IMR-90 (cell line): Measurements from ENCODE around the gene ANO2. TPM values are rescaled to one million over a fixed set of nuclear protein-coding genes. Genes with fewer than 3 reads are reported as not detected.
A peak's percentile ranks its signal among the peaks of the same experiment; 100 is the strongest.

Source experiments
- ATAC-seq: fragments of 200-7000 bp; cut with Tn5 transposase; 2 replicates; pipeline ENCODE4 v1.9.1; 2020; ENCODE audit warnings: low read depth, mild to moderate bottlenecking, moderate library complexity
- BruUV-seq: library from RNA; stranded (reverse); fragments of 400-500 nt; replicated peaks from 2 replicates; lab custom pipeline; 2021; lab: Mats Ljungman, UMichigan
- CTCF ChIA-PET: fragments of 300-600 bp; formaldehyde crosslinking; extraction: SDS; loops from one replicate; lab custom pipeline; 2021; ENCODE audit warnings: antibody characterized with exemption; lab: Yijun Ruan, JAX
- POLR2A ChIA-PET: fragments of 300-600 bp; sonication (Branson Sonifier 250); formaldehyde crosslinking; loops from one replicate; lab custom pipeline; 2022; ENCODE audit warnings: antibody characterized with exemption; ENCODE audit not compliant: unreplicated experiment; lab: Charles Lee
- DNase-seq: peaks from one replicate; pipeline ENCODE4 v3.0.0; 2013
- H2AFZ ChIP-seq: replicated peaks from 2 replicates; pipeline ENCODE3; 2013; ENCODE audit warnings: low read length, mild to moderate bottlenecking; ENCODE audit not compliant: poor library complexity
- H2AK5ac ChIP-seq: 2 replicates; pipeline ENCODE4 v1.6.1; 2013; ENCODE audit warnings: low read depth, low read length, inconsistent platforms
- H2AK9ac ChIP-seq: replicated peaks from 2 replicates; pipeline ENCODE3; 2013; ENCODE audit warnings: mild to moderate bottlenecking, low read depth, low read length, moderate library complexity; ENCODE audit not compliant: poor library complexity
- H2BK120ac ChIP-seq: 2 replicates; pipeline ENCODE4 v1.6.1; 2013; ENCODE audit warnings: low read depth, low read length, inconsistent platforms
- H2BK15ac ChIP-seq: 3 replicates; pipeline ENCODE4 v1.6.1; 2013; ENCODE audit warnings: low read depth, low read length, inconsistent platforms
- H2BK20ac ChIP-seq: 2 replicates; pipeline ENCODE4 v1.6.1; 2013; ENCODE audit warnings: low read depth, mild to moderate bottlenecking, inconsistent platforms, low read length, moderate library complexity
- H2BK5ac ChIP-seq: 2 replicates; pipeline ENCODE4 v1.6.1; 2013; ENCODE audit warnings: mild to moderate bottlenecking, low read depth, low read length, inconsistent platforms; ENCODE audit not compliant: poor library complexity, severe bottlenecking
- H3K14ac ChIP-seq: replicated peaks from 2 replicates; pipeline ENCODE4 v1.6.1; 2013; ENCODE audit warnings: low read depth, low read length, inconsistent platforms
- H3K18ac ChIP-seq: 2 replicates; pipeline ENCODE4 v1.6.1; 2013; ENCODE audit warnings: low read depth, low read length, control low read depth
- H3K23ac ChIP-seq: 2 replicates; pipeline ENCODE4 v1.6.1; 2013; ENCODE audit warnings: low read depth, low read length, inconsistent platforms
- H3K27ac ChIP-seq: 2 replicates; pipeline ENCODE4 v1.5.1; 2013; ENCODE audit warnings: mild to moderate bottlenecking, control low read depth, low read length; ENCODE audit not compliant: insufficient read depth
- H3K27me3 ChIP-seq: 2 replicates; pipeline ENCODE4 v1.6.1; 2013; ENCODE audit warnings: low read length; ENCODE audit not compliant: control insufficient read depth, insufficient read depth
- H3K36me3 ChIP-seq: 2 replicates; pipeline ENCODE4 v1.6.1; 2013; ENCODE audit warnings: low read length, mixed read lengths; ENCODE audit not compliant: control insufficient read depth, insufficient read depth
- H3K4ac ChIP-seq: 2 replicates; pipeline ENCODE4 v1.6.1; 2013; ENCODE audit warnings: low read depth, low read length, inconsistent platforms
- H3K4me1 ChIP-seq: 2 replicates; pipeline ENCODE4 v1.6.1; 2013; ENCODE audit warnings: low read length, mixed read lengths; ENCODE audit not compliant: control insufficient read depth, insufficient read depth
- H3K4me2 ChIP-seq: 2 replicates; pipeline ENCODE4 v1.6.1; 2013; ENCODE audit warnings: low read depth, mild to moderate bottlenecking, control low read depth, low read length, moderate library complexity
- H3K4me3 ChIP-seq: 2 replicates; pipeline ENCODE4 v1.5.1; 2013; ENCODE audit warnings: low read depth, mild to moderate bottlenecking, control low read depth, low read length, moderate library complexity; ENCODE audit not compliant: insufficient read depth
- H3K56ac ChIP-seq: 2 replicates; pipeline ENCODE4 v1.6.1; 2013; ENCODE audit warnings: low read length, inconsistent platforms; ENCODE audit not compliant: insufficient read depth; ENCODE audit errors: extremely low read depth
- H3K79me1 ChIP-seq, 2 experiments: 2 replicates each; pipeline ENCODE4 v1.6.1; 2013; ENCODE audit warnings: low read length in 2 of 2, inconsistent platforms in 1 of 2, low read depth in 1 of 2
- H3K9ac ChIP-seq: 2 replicates; pipeline ENCODE4 v1.6.1; 2013; ENCODE audit warnings: low read depth, low read length, control low read depth
- H3K9me1 ChIP-seq: 2 replicates; pipeline ENCODE4 v1.6.1; 2013; ENCODE audit warnings: low read length, inconsistent platforms; ENCODE audit not compliant: insufficient read depth
- H3K9me3 ChIP-seq: 2 replicates; pipeline ENCODE4 v1.6.1; 2013; ENCODE audit warnings: low read length; ENCODE audit not compliant: control insufficient read depth, insufficient read depth
- H4K20me1 ChIP-seq: 2 replicates; pipeline ENCODE4 v1.6.1; 2013; ENCODE audit warnings: low read length, inconsistent platforms; ENCODE audit not compliant: insufficient read depth
- H4K5ac ChIP-seq: 2 replicates; pipeline ENCODE4 v1.6.1; 2013; ENCODE audit warnings: mild to moderate bottlenecking, low read depth, low read length, control low read depth
- H4K8ac ChIP-seq, 2 experiments: 2 replicates each; pipeline ENCODE4 v1.6.1; 2013; ENCODE audit warnings: low read depth in 2 of 2, low read length in 2 of 2, control low read depth in 1 of 2, inconsistent platforms in 1 of 2
- H4K91ac ChIP-seq: 2 replicates; pipeline ENCODE4 v1.6.1; 2013; ENCODE audit warnings: low read depth, low read length, inconsistent platforms; ENCODE audit not compliant: insufficient read depth
- BHLHE40 ChIP-seq: fragments of 150-350 bp; IDR thresholded peaks from 2 replicates; pipeline ENCODE4 v1.6.1; 2016; ENCODE audit warnings: mild to moderate bottlenecking, low read depth, low read length
- CEBPB ChIP-seq: IDR thresholded peaks from 2 replicates; pipeline ENCODE4 v1.6.1; 2012; ENCODE audit warnings: low read depth, low read length, improper control_type of control experiment
- CHD1 ChIP-seq: IDR thresholded peaks from 2 replicates; pipeline ENCODE4 v1.6.1; 2012; ENCODE audit warnings: low read depth, low read length, improper control_type of control experiment
- FOS ChIP-seq: fragments of 150-350 bp; IDR thresholded peaks from 2 replicates; pipeline ENCODE4 v1.6.1; 2016; ENCODE audit warnings: low read depth, low read length
- MAFK ChIP-seq: IDR thresholded peaks from 2 replicates; pipeline ENCODE4 v1.6.1; 2012; ENCODE audit warnings: low read depth, low read length, improper control_type of control experiment
- MAZ ChIP-seq: IDR thresholded peaks from 2 replicates; pipeline ENCODE4 v1.6.1; 2012; ENCODE audit warnings: low read depth, mild to moderate bottlenecking, low read length, improper control_type of control experiment, moderate library complexity, borderline replicate concordance
- MXI1 ChIP-seq: IDR thresholded peaks from 2 replicates; pipeline ENCODE4 v1.6.1; 2012; ENCODE audit warnings: low read depth, mild to moderate bottlenecking, low read length, moderate library complexity, borderline replicate concordance
- NFE2L2 ChIP-seq: fragments of 150-350 bp; IDR thresholded peaks from 2 replicates; pipeline ENCODE4 v1.6.1; 2016; ENCODE audit warnings: low read depth, mild to moderate bottlenecking, low read length
- POLR2A ChIP-seq: IDR thresholded peaks from 2 replicates; pipeline ENCODE4 v1.6.1; 2012; ENCODE audit warnings: mild to moderate bottlenecking, low read depth, low read length
- RAD21 ChIP-seq: IDR thresholded peaks from 2 replicates; pipeline ENCODE4 v1.6.1; 2012; ENCODE audit warnings: low read length, improper control_type of control experiment
- RCOR1 ChIP-seq: IDR thresholded peaks from 2 replicates; pipeline ENCODE4 v1.6.1; 2012; ENCODE audit warnings: mild to moderate bottlenecking, low read length, improper control_type of control experiment; ENCODE audit not compliant: insufficient replicate concordance
- RFX5 ChIP-seq: IDR thresholded peaks from 2 replicates; pipeline ENCODE4 v1.8.0; 2012; ENCODE audit warnings: low read depth, mild to moderate bottlenecking, low read length, moderate library complexity
- SMC3 ChIP-seq: fragments of 150-350 bp; IDR thresholded peaks from 2 replicates; pipeline ENCODE4 v1.6.1; 2016; ENCODE audit warnings: low read depth, mild to moderate bottlenecking, antibody characterized with exemption, low read length, moderate library complexity
- WGBS, 2 experiments: methylation state at CpG; one replicate each; pipeline versions ENCODE4 v1.1.5 to v1.1.7; 2013; ENCODE audit warnings: missing lambda C conversion rate in 2 of 2; ENCODE audit not compliant: insufficient read length in 1 of 2; ENCODE audit errors: extremely low coverage in 2 of 2; 5-methylcytosine and 5-hydroxymethylcytosine counted together
- dilution Hi-C: fragments of 300-500 bp; cut with HindIII; formaldehyde crosslinking; loops from one replicate; pipeline ENCODE4 v1.14.3; 2018; ENCODE audit warnings: low sequenced_read_pairs; ENCODE audit not compliant: unreplicated experiment
- in situ Hi-C: fragments of 300-500 bp; cut with MboI; formaldehyde crosslinking; loops from 3 replicates; pipeline ENCODE4 v1.14.3; 2019; ENCODE audit warnings: low sequenced_read_pairs, inconsistent platforms, mixed read lengths
- intact Hi-C: fragments of 100-400 bp; cut with micrococcal nuclease; formaldehyde crosslinking; loops from 2 replicates; pipeline ENCODE4 v1.10.0; 2022
- polyA plus RNA-seq, 3 experiments: library from polyadenylated mRNA; depleted of rRNA; stranded (reverse); fragments of >200 nt; gene quantifications; 2 replicates each; pipeline ENCODE4 v1.2.3, GENCODE V29; 2012; ENCODE audit warnings: low replicate concordance in 1 of 3
- total RNA-seq: library from RNA; depleted of rRNA; stranded (reverse); fragments of >200 nt; gene quantifications from 2 replicates; pipeline ENCODE4 v1.2.3, GENCODE V29; 2012
- TF ChIP-seq, protein P1 (sequence below): fragments of 150-350 bp; IDR thresholded peaks from 2 replicates; pipeline ENCODE4 v1.6.1; 2017; ENCODE audit warnings: mild to moderate bottlenecking, antibody characterized with exemption, low read length, low read depth
- TF ChIP-seq, protein P2 (sequence below): conservative IDR thresholded peaks from 2 replicates; pipeline ENCODE4 v1.5.1; 2012; ENCODE audit warnings: mild to moderate bottlenecking, low read depth, low read length, improper control_type of control experiment

ANO2 gene
- total and polyA plus RNA-seq, 2 of the 4 experiments (the other 2 are of a cell fraction), result 0.22 TPM; not detected in 1

DNA sequence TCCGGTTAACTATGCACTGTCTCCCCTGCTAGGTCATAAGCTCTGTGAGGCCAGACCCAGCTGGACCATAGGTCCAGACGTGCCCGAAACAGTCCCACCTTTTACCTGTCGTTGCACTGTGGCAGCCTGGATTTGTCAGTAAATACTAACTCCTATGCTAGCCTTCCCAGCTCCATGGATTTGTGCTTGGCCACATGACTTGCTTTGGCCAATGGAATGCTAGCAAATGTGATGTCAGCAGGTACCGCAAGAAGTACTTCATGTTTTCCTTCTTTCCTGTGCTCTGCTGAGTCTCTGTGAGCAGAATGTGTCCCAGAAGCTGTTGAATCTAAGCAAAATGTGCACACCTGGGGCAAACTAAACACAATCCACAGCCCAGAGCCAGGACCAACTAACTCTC, 157.2 kb downstream of the ANO2 start:
- H3K27me3 ChIP-seq, result peaks cover 27% of the 10 kb centered on the region
- no peaks in the 10 kb centered on the region for H3K9me3 ChIP-seq
- no peak overlapping the region for H2BK15ac ChIP-seq
- H3K36me3 ChIP-seq, result no peaks in the 10 kb centered on the region
- no peaks in the 10 kb centered on the region for H3K4me1 ChIP-seq
- no peak overlapping the region for H3K14ac ChIP-seq
- H3K9me1 ChIP-seq, result no peaks in the 10 kb centered on the region; the same call in 1 of the 2 replicates
- BruUV-seq, result no TSS peak
- dilution Hi-C loops (no loop called here), intact Hi-C loops (no loop called here), in situ Hi-C loops (no loop called here)
- H4K20me1 ChIP-seq, result no peaks in the 10 kb centered on the region
- no peak overlapping the region for H3K18ac ChIP-seq
- H3K23ac ChIP-seq, result no peak overlapping the region
- peak overlapping the region; percentile 0 for H2AFZ ChIP-seq
- H2BK120ac ChIP-seq, result no peak overlapping the region
- no peak overlapping the region for H4K91ac ChIP-seq
- H3K4me3 ChIP-seq, result no peak overlapping the region
- ATAC-seq (no peak), DNase-seq (no peak)
- H2AK9ac ChIP-seq, result no peak overlapping the region
- H3K4me2 ChIP-seq, result no peak overlapping the region
- no peak overlapping the region for H4K8ac ChIP-seq
- no peak overlapping the region for H3K56ac ChIP-seq
- POLR2A ChIA-PET, result no interaction called here
- no peak overlapping the region for H2AK5ac ChIP-seq
- no peak overlapping the region for H4K5ac ChIP-seq
- no peak overlapping the region for H2BK5ac ChIP-seq
- no peak overlapping the region for H2BK20ac ChIP-seq
- TF ChIP-seq CHD1 (no peak), MAFK (no peak), RCOR1 (no peak), POLR2A (no peak), NFE2L2 (no peak), CEBPB (no peak), MXI1 (no peak), RAD21 (no peak), FOS (no peak), RFX5 (no peak), MAZ (no peak), SMC3 (no peak), BHLHE40 (no peak)
- TF ChIP-seq, protein P1, sequence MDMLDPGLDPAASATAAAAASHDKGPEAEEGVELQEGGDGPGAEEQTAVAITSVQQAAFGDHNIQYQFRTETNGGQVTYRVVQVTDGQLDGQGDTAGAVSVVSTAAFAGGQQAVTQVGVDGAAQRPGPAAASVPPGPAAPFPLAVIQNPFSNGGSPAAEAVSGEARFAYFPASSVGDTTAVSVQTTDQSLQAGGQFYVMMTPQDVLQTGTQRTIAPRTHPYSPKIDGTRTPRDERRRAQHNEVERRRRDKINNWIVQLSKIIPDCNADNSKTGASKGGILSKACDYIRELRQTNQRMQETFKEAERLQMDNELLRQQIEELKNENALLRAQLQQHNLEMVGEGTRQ, result no peak
- TF ChIP-seq, protein P2, sequence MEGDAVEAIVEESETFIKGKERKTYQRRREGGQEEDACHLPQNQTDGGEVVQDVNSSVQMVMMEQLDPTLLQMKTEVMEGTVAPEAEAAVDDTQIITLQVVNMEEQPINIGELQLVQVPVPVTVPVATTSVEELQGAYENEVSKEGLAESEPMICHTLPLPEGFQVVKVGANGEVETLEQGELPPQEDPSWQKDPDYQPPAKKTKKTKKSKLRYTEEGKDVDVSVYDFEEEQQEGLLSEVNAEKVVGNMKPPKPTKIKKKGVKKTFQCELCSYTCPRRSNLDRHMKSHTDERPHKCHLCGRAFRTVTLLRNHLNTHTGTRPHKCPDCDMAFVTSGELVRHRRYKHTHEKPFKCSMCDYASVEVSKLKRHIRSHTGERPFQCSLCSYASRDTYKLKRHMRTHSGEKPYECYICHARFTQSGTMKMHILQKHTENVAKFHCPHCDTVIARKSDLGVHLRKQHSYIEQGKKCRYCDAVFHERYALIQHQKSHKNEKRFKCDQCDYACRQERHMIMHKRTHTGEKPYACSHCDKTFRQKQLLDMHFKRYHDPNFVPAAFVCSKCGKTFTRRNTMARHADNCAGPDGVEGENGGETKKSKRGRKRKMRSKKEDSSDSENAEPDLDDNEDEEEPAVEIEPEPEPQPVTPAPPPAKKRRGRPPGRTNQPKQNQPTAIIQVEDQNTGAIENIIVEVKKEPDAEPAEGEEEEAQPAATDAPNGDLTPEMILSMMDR, result no peak
- H3K27ac ChIP-seq, result no peak overlapping the region
- CTCF ChIA-PET, result no interaction called here
- H3K9ac ChIP-seq, result no peak overlapping the region
- WGBS, 2 experiments, result 79% methylated on average over 4 of the region's 5 CpGs; no CpG with 5 or more reads in 1 of the 2 experiments
- no peaks in the 10 kb centered on the region for H3K79me1 ChIP-seq
- no peak overlapping the region for H3K4ac ChIP-seq
